ENCODE measurements around the gene ANK3. TPM values are rescaled to one million over a fixed set of nuclear protein-coding genes. Genes with fewer than 3 reads are reported as not detected.

The ANK3 gene
- total and polyA plus RNA-seq, 2 experiments from 2014 or later: 46.5 to 85.2 TPM

DNA sequence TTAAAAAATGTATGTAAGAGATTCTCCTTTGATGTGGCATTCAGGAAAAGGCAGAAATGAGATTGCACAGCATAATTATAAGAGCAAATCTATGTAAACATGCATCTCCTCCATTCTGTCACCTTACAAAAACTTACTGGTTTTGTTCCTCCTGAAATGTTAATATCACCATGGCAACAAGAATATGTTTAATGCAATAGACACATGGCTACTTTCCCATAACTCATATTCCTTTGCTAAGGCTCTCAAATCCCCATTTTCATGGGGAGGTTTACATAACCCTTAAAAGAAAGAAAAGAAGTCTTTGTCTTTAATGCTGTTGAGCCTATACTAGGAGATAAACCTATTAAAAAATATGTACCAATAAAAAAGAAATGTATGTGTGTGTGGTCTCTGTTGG lies 136.2 kb downstream of the ANK3 start (continued):
- TF ChIP-seq, protein P1, sequence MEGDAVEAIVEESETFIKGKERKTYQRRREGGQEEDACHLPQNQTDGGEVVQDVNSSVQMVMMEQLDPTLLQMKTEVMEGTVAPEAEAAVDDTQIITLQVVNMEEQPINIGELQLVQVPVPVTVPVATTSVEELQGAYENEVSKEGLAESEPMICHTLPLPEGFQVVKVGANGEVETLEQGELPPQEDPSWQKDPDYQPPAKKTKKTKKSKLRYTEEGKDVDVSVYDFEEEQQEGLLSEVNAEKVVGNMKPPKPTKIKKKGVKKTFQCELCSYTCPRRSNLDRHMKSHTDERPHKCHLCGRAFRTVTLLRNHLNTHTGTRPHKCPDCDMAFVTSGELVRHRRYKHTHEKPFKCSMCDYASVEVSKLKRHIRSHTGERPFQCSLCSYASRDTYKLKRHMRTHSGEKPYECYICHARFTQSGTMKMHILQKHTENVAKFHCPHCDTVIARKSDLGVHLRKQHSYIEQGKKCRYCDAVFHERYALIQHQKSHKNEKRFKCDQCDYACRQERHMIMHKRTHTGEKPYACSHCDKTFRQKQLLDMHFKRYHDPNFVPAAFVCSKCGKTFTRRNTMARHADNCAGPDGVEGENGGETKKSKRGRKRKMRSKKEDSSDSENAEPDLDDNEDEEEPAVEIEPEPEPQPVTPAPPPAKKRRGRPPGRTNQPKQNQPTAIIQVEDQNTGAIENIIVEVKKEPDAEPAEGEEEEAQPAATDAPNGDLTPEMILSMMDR (conservative IDR thresholded peaks at IDR 0.05; ENCODE audit: low read depth in 2 of 2): no peak
- no peak for TF ChIP-seq POLR2AphosphoS5 (IDR thresholded peaks at IDR 0.05; ENCODE audit: low read depth)
- TF ChIP-seq, protein P2, sequence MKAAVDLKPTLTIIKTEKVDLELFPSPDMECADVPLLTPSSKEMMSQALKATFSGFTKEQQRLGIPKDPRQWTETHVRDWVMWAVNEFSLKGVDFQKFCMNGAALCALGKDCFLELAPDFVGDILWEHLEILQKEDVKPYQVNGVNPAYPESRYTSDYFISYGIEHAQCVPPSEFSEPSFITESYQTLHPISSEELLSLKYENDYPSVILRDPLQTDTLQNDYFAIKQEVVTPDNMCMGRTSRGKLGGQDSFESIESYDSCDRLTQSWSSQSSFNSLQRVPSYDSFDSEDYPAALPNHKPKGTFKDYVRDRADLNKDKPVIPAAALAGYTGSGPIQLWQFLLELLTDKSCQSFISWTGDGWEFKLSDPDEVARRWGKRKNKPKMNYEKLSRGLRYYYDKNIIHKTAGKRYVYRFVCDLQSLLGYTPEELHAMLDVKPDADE (IDR thresholded peaks at IDR 0.05): no peak
- TF ChIP-seq STAT1 (IDR thresholded peaks at IDR 0.05; ENCODE audit: unreplicated experiment): no peak
- no peak for TF ChIP-seq EZH2phosphoT487 (IDR thresholded peaks at IDR 0.05; ENCODE audit: unreplicated experiment)
- TF ChIP-seq NANOG (IDR thresholded peaks at IDR 0.05; ENCODE audit: borderline replicate concordance): no peak
- TF ChIP-seq CREB1 (CRISPR knock-in tag; IDR thresholded peaks at IDR 0.05; ENCODE audit: low read depth): no peak
- no peak for TF ChIP-seq REST (IDR thresholded peaks at IDR 0.05; ENCODE audit: unreplicated experiment)
- no peak for TF ChIP-seq ZNF114 (CRISPR knock-in tag; IDR thresholded peaks at IDR 0.05)

- peaks cover 3% of the 10 kb centered on the region; the same call in 1 of the 2 replicates for H3K4me1 ChIP-seq (ENCODE audit: insufficient read depth)
- peak; percentile 22 for DNase-seq (ENCODE audit: low spot score)
These were observed 137.0 kb downstream of the ANK3 start for GRCh38 chr10:60252688-60253087.

More at GRCh38 chr10:60252688-60253087, 137.0 kb downstream of the ANK3 start:
- Histone ChIP-seq H3K27ac (ENCODE audit: low read depth) (no peak overlapping the region), H3F3A (replicated peaks; ENCODE audit: low read depth) (no peaks in the 10 kb centered on the region), H2AFZ (no peak overlapping the region), H3K27me3 (ENCODE audit: insufficient read depth) (no peaks in the 10 kb centered on the region), H3K4me2 (no peak overlapping the region), H3K36me3 (ENCODE audit: insufficient read depth) (no peaks in the 10 kb centered on the region), H4K20me1 (replicated peaks; ENCODE audit: insufficient read depth) (no peaks in the 10 kb centered on the region), H3K79me2 (replicated peaks; ENCODE audit: insufficient read depth) (no peaks in the 10 kb centered on the region), H3K4me3 (no peak overlapping the region), H3K9me2 (ENCODE audit: insufficient read depth) (no peaks in the 10 kb centered on the region)
- no peak overlapping the region for H3K4me3 Mint-ChIP-seq
- H3K27me3 Mint-ChIP-seq (ENCODE audit: insufficient read depth, low read depth, poor library complexity): peaks cover 4% of the 10 kb centered on the region
- H3K36me3 Mint-ChIP-seq (ENCODE audit: low read depth): no peaks in the 10 kb centered on the region
- H3K27ac Mint-ChIP-seq: no peak overlapping the region
- TF ChIP-seq, protein P1 (conservative IDR thresholded peaks at IDR 0.05; ENCODE audit: low read depth in 2 of 2): peak; percentile 59 to 71
- TF ChIP-seq CREB1 (CRISPR knock-in tag; IDR thresholded peaks at IDR 0.05; ENCODE audit: low read depth): no peak
- no peaks in the 10 kb centered on the region for H3K9me3 Mint-ChIP-seq
- peak; percentile 30; the same call in 1 of the 3 replicates for ATAC-seq
- H3K4me1 Mint-ChIP-seq: peaks cover 3% of the 10 kb centered on the region

Measured in GM23338 (cell line).